K562 (cell line): Measurements from ENCODE around the gene NFILZ.

ENCODE experiments used
- BCOR ChIP-seq: fragments of 450-650 bp; IDR thresholded peaks from 2 replicates; pipeline ENCODE4 v1.6.1; 2016
- CBX8 ChIP-seq: fragments of 200-600 bp; sonication (generic); IDR thresholded peaks from 2 replicates; pipeline ENCODE4 v1.6.1; 2012; ENCODE audit warnings: borderline replicate concordance, mixed run types, low read depth, mild to moderate bottlenecking, moderate library complexity, mixed read lengths, low read length, control low read depth, inconsistent platforms; ENCODE audit not compliant: poor library complexity, severe bottlenecking; ENCODE audit errors: extremely low read depth
- CTCF ChIP-seq, 3 experiments: IDR thresholded peaks in 2 of 3; conservative IDR thresholded peaks in 1 of 3; 2 replicates each; pipeline ENCODE4 v1.5.1; 2011 to 2012; ENCODE audit warnings: low read length in 3 of 3, mild to moderate bottlenecking in 3 of 3, control low read depth in 2 of 3, improper control_type of control experiment in 1 of 3, inconsistent platforms in 1 of 3, low read depth in 1 of 3, mixed read lengths in 1 of 3, moderate library complexity in 1 of 3; ENCODE audit not compliant: insufficient read depth in 2 of 3
- E2F1 ChIP-seq: sonication (generic); formaldehyde crosslinking; IDR thresholded peaks from 2 replicates; pipeline ENCODE4 v1.8.1; 2023; ENCODE audit warnings: mild to moderate bottlenecking, missing genetic modification reagents, moderate library complexity
- EP300 ChIP-seq: IDR thresholded peaks from 2 replicates; pipeline ENCODE4 v1.6.1; 2012; ENCODE audit warnings: low read length, improper control_type of control experiment
- HMGXB4 ChIP-seq: sonication (generic); formaldehyde crosslinking; IDR thresholded peaks from 2 replicates; pipeline ENCODE4 v1.8.1; 2023; ENCODE audit warnings: mild to moderate bottlenecking, missing genetic modification reagents
- PATZ1 ChIP-seq: fragments of 250-450 bp; sonication (Bioruptor Pico); IDR thresholded peaks from 2 replicates; pipeline ENCODE4 v1.5.0; 2020; ENCODE audit warnings: mild to moderate bottlenecking, borderline replicate concordance
- PHB2 ChIP-seq: fragments of 450-650 bp; IDR thresholded peaks from 2 replicates; pipeline ENCODE4 v1.6.1; 2017; ENCODE audit warnings: low read depth
- SRSF1 ChIP-seq: fragments of 200-400 bp; formaldehyde crosslinking; IDR thresholded peaks from 2 replicates; pipeline ENCODE4 v1.6.1; 2017; ENCODE audit warnings: mild to moderate bottlenecking, low read depth, low read length, moderate library complexity
- THAP7 ChIP-seq: fragments of 250-450 bp; sonication (Bioruptor Pico); IDR thresholded peaks from 2 replicates; pipeline ENCODE4 v1.5.0; 2021
- ZNF184 ChIP-seq: sonication (generic); formaldehyde crosslinking; IDR thresholded peaks from 2 replicates; pipeline ENCODE4 v1.5.0; 2020; ENCODE audit warnings: missing genetic modification reagents
- ZNF232 ChIP-seq: sonication (generic); formaldehyde crosslinking; IDR thresholded peaks from 2 replicates; pipeline ENCODE4 v1.8.0; 2022; ENCODE audit warnings: mild to moderate bottlenecking, missing genetic modification reagents
- ZNF561 ChIP-seq: fragments of 450-650 bp; formaldehyde crosslinking; conservative IDR thresholded peaks from 2 replicates; pipeline ENCODE4 v1.4.0; 2020; ENCODE audit warnings: mild to moderate bottlenecking, moderate library complexity

- TF ChIP-seq ZNF184 (CRISPR knock-in tag) (no peak), E2F1 (CRISPR knock-in tag) (no peak), ZNF561 (CRISPR knock-in tag) (no peak), HMGXB4 (CRISPR knock-in tag) (no peak), PATZ1 (CRISPR knock-in tag) (no peak), ZNF232 (CRISPR knock-in tag) (no peak), THAP7 (CRISPR knock-in tag) (no peak), CBX8 (no peak), SRSF1 (no peak), PHB2 (no peak), CTCF (IDR thresholded peaks at IDR 0.05 in 2 of 3, conservative IDR thresholded peaks at IDR 0.05 in 1 of 3; ENCODE audit: insufficient read depth in 2 of 3, low read depth in 1 of 3, low read length in 3 of 3) (no peak), BCOR (no peak), EP300 (no peak)
These were observed 47.9 kb downstream of the NFILZ start for GRCh38 chr19:8678244-8678807.
